Kasumi-1 (cell line): ENCODE results near the gene MAGI3.
"Not testable (repeated sequence)": the region's sequence is repeated elsewhere in the genome, so short reads cannot be mapped to it uniquely, and the experiment has no call there.

ENCODE experiments used
- DNase-seq, 2 experiments: peaks; one replicate each; lab custom pipeline; 2025; lab: John Stamatoyannopoulos, UW

MAGI3 gene

GRCh38 chr1:113444857-113445256, 54.5 kb downstream of the MAGI3 start:
- DNase-seq, result no peak

- DNase-seq, result no peak
These were observed 61.4 kb downstream of the MAGI3 start for GRCh38 chr1:113451710-113452109.

GRCh38 chr1:113452921-113453770, 62.8 kb downstream of the MAGI3 start:
- peak; percentile 69 to 74 for DNase-seq

GRCh38 chr1:113453771-113454083, 63.4 kb downstream of the MAGI3 start:
- no peak for DNase-seq

GRCh38 chr1:113455374-113455773, 65.1 kb downstream of the MAGI3 start:
- DNase-seq, result no peak

GRCh38 chr1:113456967-113457366, 66.7 kb downstream of the MAGI3 start:
- DNase-seq, result no peak

GRCh38 chr1:113459279-113459678, 69.0 kb downstream of the MAGI3 start:
- DNase-seq, result no peak

GRCh38 chr1:113467991-113468390, 77.7 kb downstream of the MAGI3 start:
- DNase-seq, result no peak

GRCh38 chr1:113478427-113479195, 88.3 kb downstream of the MAGI3 start:
- DNase-seq, result not testable (repeated sequence)

GRCh38 chr1:113479713-113480676, 89.7 kb downstream of the MAGI3 start:
- DNase-seq, result no peak

GRCh38 chr1:113485131-113485530, 94.8 kb downstream of the MAGI3 start:
- DNase-seq, result not testable (repeated sequence)

GRCh38 chr1:113488576-113489177, 98.4 kb downstream of the MAGI3 start:
- no peak for DNase-seq

GRCh38 chr1:113490384-113490783, 100.1 kb downstream of the MAGI3 start:
- no peak for DNase-seq

- no peak for DNase-seq
These were observed 103.2 kb downstream of the MAGI3 start for GRCh38 chr1:113493533-113493932.

- no peak for DNase-seq
These were observed 115.0 kb downstream of the MAGI3 start for GRCh38 chr1:113505357-113505756.

GRCh38 chr1:113507552-113508214, 117.4 kb downstream of the MAGI3 start:
- no peak for DNase-seq

GRCh38 chr1:113508364-113509164, 118.2 kb downstream of the MAGI3 start:
- DNase-seq, result no peak

GRCh38 chr1:113509766-113510165, 119.5 kb downstream of the MAGI3 start:
- DNase-seq, result not testable (repeated sequence)

GRCh38 chr1:113511269-113511668, 121.0 kb downstream of the MAGI3 start:
- DNase-seq, result no peak

- DNase-seq, result no peak
These were observed 125.2 kb downstream of the MAGI3 start for GRCh38 chr1:113515498-113515897.
